SK-N-SH (cell line): ENCODE results near the gene IFNW1.

Source experiments
- FOXM1 ChIP-seq: IDR thresholded peaks from 2 replicates; pipeline ENCODE4 v1.4.0; 2012; ENCODE audit warnings: low read depth, mild to moderate bottlenecking
- GABPA ChIP-seq: IDR thresholded peaks from 2 replicates; pipeline ENCODE4 v1.4.0; 2012; ENCODE audit warnings: low read depth, mild to moderate bottlenecking
- NFIC ChIP-seq: IDR thresholded peaks from 2 replicates; pipeline ENCODE4 v1.4.0; 2012; ENCODE audit warnings: borderline replicate concordance
- POLR2AphosphoS5 ChIP-seq: IDR thresholded peaks from 2 replicates; pipeline ENCODE4 v1.6.1; 2012; ENCODE audit warnings: low read depth, low read length
- TAF1 ChIP-seq: IDR thresholded peaks from 2 replicates; pipeline ENCODE4 v1.6.1; 2012; ENCODE audit warnings: low read depth, mild to moderate bottlenecking, low read length, moderate library complexity, borderline replicate concordance
- TCF12 ChIP-seq: IDR thresholded peaks from 2 replicates; pipeline ENCODE4 v1.4.0; 2012
- YY1 ChIP-seq: IDR thresholded peaks from 2 replicates; pipeline ENCODE4 v1.4.0; 2012; ENCODE audit warnings: low read depth, mild to moderate bottlenecking
- TF ChIP-seq, protein P1 (sequence below): IDR thresholded peaks from 2 replicates; pipeline ENCODE4 v1.4.0; 2012; ENCODE audit warnings: low read depth, borderline replicate concordance
- TF ChIP-seq, protein P2 (sequence below): IDR thresholded peaks from 2 replicates; pipeline ENCODE4 v1.6.1; 2012; ENCODE audit warnings: mild to moderate bottlenecking, low read depth, low read length, moderate library complexity
- TF ChIP-seq, protein P3 (sequence below): fragments of 200-600 bp; sonication (generic); IDR thresholded peaks from 2 replicates; pipeline ENCODE4 v1.6.1; 2017; ENCODE audit warnings: antibody characterized with exemption, mild to moderate bottlenecking, moderate library complexity
- TF ChIP-seq, protein P4 (sequence below): fragments of 150-350 bp; IDR thresholded peaks from 2 replicates; pipeline ENCODE4 v1.6.1; 2017; ENCODE audit warnings: antibody characterized with exemption, low read length, low read depth, borderline replicate concordance
- TF ChIP-seq, protein P5 (sequence below): IDR thresholded peaks from 2 replicates; pipeline ENCODE4 v1.4.0; 2012; ENCODE audit warnings: low read depth

DNA sequence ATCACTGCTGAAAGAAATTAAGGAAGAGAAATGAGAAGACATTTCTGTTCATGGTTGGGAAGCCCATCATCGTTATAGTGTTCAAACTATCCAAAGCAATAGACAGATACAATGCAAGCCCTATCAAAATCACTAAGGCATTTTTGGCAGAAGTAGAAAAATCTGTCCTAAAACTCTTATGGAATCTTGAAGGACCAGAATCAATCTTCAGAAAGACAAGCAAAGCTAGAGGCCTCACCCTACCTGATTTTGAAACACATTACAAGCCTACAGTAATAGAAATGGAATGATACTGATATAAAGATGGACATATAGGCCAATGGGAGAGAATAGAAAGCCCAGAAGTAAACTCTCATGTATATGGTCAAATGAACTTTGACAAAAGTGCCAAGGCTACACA, 29.7 kb upstream of the IFNW1 start:
- TF ChIP-seq, protein P1, sequence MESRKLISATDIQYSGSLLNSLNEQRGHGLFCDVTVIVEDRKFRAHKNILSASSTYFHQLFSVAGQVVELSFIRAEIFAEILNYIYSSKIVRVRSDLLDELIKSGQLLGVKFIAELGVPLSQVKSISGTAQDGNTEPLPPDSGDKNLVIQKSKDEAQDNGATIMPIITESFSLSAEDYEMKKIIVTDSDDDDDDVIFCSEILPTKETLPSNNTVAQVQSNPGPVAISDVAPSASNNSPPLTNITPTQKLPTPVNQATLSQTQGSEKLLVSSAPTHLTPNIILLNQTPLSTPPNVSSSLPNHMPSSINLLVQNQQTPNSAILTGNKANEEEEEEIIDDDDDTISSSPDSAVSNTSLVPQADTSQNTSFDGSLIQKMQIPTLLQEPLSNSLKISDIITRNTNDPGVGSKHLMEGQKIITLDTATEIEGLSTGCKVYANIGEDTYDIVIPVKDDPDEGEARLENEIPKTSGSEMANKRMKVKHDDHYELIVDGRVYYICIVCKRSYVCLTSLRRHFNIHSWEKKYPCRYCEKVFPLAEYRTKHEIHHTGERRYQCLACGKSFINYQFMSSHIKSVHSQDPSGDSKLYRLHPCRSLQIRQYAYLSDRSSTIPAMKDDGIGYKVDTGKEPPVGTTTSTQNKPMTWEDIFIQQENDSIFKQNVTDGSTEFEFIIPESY, result no peak
- TF ChIP-seq NFIC, result no peak
- TF ChIP-seq, protein P2, sequence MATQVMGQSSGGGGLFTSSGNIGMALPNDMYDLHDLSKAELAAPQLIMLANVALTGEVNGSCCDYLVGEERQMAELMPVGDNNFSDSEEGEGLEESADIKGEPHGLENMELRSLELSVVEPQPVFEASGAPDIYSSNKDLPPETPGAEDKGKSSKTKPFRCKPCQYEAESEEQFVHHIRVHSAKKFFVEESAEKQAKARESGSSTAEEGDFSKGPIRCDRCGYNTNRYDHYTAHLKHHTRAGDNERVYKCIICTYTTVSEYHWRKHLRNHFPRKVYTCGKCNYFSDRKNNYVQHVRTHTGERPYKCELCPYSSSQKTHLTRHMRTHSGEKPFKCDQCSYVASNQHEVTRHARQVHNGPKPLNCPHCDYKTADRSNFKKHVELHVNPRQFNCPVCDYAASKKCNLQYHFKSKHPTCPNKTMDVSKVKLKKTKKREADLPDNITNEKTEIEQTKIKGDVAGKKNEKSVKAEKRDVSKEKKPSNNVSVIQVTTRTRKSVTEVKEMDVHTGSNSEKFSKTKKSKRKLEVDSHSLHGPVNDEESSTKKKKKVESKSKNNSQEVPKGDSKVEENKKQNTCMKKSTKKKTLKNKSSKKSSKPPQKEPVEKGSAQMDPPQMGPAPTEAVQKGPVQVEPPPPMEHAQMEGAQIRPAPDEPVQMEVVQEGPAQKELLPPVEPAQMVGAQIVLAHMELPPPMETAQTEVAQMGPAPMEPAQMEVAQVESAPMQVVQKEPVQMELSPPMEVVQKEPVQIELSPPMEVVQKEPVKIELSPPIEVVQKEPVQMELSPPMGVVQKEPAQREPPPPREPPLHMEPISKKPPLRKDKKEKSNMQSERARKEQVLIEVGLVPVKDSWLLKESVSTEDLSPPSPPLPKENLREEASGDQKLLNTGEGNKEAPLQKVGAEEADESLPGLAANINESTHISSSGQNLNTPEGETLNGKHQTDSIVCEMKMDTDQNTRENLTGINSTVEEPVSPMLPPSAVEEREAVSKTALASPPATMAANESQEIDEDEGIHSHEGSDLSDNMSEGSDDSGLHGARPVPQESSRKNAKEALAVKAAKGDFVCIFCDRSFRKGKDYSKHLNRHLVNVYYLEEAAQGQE, result no peak
- TF ChIP-seq YY1, result no peak
- TF ChIP-seq, protein P3, sequence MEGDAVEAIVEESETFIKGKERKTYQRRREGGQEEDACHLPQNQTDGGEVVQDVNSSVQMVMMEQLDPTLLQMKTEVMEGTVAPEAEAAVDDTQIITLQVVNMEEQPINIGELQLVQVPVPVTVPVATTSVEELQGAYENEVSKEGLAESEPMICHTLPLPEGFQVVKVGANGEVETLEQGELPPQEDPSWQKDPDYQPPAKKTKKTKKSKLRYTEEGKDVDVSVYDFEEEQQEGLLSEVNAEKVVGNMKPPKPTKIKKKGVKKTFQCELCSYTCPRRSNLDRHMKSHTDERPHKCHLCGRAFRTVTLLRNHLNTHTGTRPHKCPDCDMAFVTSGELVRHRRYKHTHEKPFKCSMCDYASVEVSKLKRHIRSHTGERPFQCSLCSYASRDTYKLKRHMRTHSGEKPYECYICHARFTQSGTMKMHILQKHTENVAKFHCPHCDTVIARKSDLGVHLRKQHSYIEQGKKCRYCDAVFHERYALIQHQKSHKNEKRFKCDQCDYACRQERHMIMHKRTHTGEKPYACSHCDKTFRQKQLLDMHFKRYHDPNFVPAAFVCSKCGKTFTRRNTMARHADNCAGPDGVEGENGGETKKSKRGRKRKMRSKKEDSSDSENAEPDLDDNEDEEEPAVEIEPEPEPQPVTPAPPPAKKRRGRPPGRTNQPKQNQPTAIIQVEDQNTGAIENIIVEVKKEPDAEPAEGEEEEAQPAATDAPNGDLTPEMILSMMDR, result no peak
- TF ChIP-seq, protein P4, sequence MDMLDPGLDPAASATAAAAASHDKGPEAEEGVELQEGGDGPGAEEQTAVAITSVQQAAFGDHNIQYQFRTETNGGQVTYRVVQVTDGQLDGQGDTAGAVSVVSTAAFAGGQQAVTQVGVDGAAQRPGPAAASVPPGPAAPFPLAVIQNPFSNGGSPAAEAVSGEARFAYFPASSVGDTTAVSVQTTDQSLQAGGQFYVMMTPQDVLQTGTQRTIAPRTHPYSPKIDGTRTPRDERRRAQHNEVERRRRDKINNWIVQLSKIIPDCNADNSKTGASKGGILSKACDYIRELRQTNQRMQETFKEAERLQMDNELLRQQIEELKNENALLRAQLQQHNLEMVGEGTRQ, result no peak
- no peak for TF ChIP-seq GABPA
- TF ChIP-seq, protein P5, sequence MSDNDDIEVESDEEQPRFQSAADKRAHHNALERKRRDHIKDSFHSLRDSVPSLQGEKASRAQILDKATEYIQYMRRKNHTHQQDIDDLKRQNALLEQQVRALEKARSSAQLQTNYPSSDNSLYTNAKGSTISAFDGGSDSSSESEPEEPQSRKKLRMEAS, result no peak
- TF ChIP-seq POLR2AphosphoS5, result no peak
- no peak for TF ChIP-seq TCF12
- no peak for TF ChIP-seq TAF1
- TF ChIP-seq FOXM1, result no peak
